ENCODE results near the gene LONRF3. TPM values are rescaled to one million over a fixed set of nuclear protein-coding genes. Genes with fewer than 3 reads are reported as not detected.

Gene LONRF3
- total RNA-seq, 1 experiment from 2014 or later = 6.3 TPM

DNA sequence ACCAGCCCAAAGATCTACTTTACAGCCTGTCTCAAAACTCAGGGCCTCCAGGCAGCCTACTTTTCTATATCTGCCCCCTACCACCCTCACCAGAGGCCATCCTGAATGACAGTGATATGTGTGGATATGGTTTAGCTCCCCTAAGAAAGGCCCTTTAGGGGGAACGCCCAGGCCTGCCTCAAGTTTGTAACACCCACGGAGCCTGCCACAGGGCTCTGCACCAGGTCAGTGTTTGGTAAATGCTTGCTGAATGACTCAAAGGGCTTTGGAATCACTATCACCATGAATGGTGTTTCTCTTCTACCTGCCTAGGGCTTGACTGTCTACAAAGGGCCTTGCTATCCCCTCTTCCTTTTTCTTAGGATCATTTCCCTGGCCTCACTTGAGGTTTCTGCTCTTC is 11.3 kb upstream of the LONRF3 start:
- Histone ChIP-seq H3K4me2 (ENCODE audit: low read depth, low read length, poor library complexity, severe bottlenecking) (no peak overlapping the region), H3K27me3 (ENCODE audit: low read length) (no peaks in the 10 kb centered on the region), H3K4me3 (ENCODE audit: low read length) (no peak overlapping the region), H4K20me1 (ENCODE audit: insufficient read depth, low read depth, low read length) (no peaks in the 10 kb centered on the region), H3K79me2 (ENCODE audit: low read length) (no peaks in the 10 kb centered on the region), H3K36me3 (ENCODE audit: insufficient read depth, low read length) (no peaks in the 10 kb centered on the region), H3K9me3 (ENCODE audit: low read length) (no peaks in the 10 kb centered on the region), H3K4me1 (ENCODE audit: low read length) (no peaks in the 10 kb centered on the region), H3K9ac (ENCODE audit: low read length) (no peak overlapping the region), H3K27ac (ENCODE audit: low read length) (no peak overlapping the region), H2AFZ (ENCODE audit: low read length) (no peak overlapping the region), H3K9me2 (replicated peaks; ENCODE audit: insufficient read depth, low read length) (no peaks in the 10 kb centered on the region)
- DNase-seq = no peak

DNA sequence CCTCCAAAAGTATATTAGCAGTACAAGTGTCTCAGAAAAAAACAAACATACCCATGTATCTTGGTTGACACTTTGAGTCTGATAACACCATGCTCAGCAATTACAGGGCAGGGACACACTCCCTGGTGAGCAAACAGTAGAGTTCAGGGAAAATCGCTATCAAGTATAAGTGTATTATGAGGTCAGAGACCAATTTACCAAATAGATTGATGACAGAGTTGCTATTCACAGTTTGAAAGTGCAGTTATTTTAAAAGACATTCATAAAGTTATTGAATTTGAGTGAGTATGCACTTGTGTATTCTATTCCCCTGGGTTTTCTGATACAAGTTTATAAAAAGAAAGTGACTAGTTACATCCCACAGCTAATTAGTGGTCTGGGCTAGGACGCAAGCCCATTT is 10.2 kb upstream of the LONRF3 start:
- no peak for DNase-seq
- Histone ChIP-seq H3K9ac (ENCODE audit: low read length) (no peak overlapping the region), H3K79me2 (ENCODE audit: low read length) (no peaks in the 10 kb centered on the region), H3K27me3 (ENCODE audit: low read length) (no peaks in the 10 kb centered on the region), H3K4me1 (ENCODE audit: low read length) (no peaks in the 10 kb centered on the region), H3K4me3 (ENCODE audit: low read length) (no peak overlapping the region), H3K4me2 (ENCODE audit: low read depth, low read length, poor library complexity, severe bottlenecking) (no peak overlapping the region), H4K20me1 (ENCODE audit: insufficient read depth, low read depth, low read length) (no peaks in the 10 kb centered on the region), H3K36me3 (ENCODE audit: insufficient read depth, low read length) (no peaks in the 10 kb centered on the region), H3K27ac (ENCODE audit: low read length) (no peak overlapping the region), H2AFZ (ENCODE audit: low read length) (no peak overlapping the region), H3K9me3 (ENCODE audit: low read length) (no peaks in the 10 kb centered on the region), H3K9me2 (replicated peaks; ENCODE audit: insufficient read depth, low read length) (no peaks in the 10 kb centered on the region)

DNA sequence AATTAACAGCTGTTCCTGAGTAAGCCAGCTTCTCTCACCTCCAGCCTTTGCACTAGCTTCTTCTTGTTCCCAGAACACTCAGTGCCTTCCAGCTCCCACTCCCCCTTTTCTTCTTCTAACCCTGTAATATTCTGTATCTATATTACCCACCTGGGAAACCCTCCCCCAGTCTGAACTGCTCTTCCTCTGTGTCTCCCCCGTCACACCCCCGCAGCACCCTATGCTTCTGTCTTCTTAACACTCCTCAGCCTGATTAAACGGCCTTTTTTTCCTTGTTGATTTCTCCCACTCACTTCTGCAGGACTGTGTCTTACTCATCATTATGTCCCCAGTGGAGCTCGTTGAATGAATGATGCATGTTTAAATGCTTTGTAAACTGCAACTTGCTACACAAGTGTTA is 9.0 kb upstream of the LONRF3 start:
- Histone ChIP-seq H3K27me3 (ENCODE audit: low read length) (no peaks in the 10 kb centered on the region), H4K20me1 (ENCODE audit: insufficient read depth, low read depth, low read length) (no peaks in the 10 kb centered on the region), H3K36me3 (ENCODE audit: insufficient read depth, low read length) (no peaks in the 10 kb centered on the region), H3K79me2 (ENCODE audit: low read length) (no peaks in the 10 kb centered on the region), H3K9me3 (ENCODE audit: low read length) (no peaks in the 10 kb centered on the region), H3K4me2 (ENCODE audit: low read depth, low read length, poor library complexity, severe bottlenecking) (no peak overlapping the region), H3K4me1 (ENCODE audit: low read length) (no peaks in the 10 kb centered on the region), H3K4me3 (ENCODE audit: low read length) (no peak overlapping the region), H3K9ac (ENCODE audit: low read length) (no peak overlapping the region), H3K9me2 (replicated peaks; ENCODE audit: insufficient read depth, low read length) (no peaks in the 10 kb centered on the region), H2AFZ (ENCODE audit: low read length) (no peak overlapping the region), H3K27ac (ENCODE audit: low read length) (no peak overlapping the region)
- no peak for DNase-seq

DNA sequence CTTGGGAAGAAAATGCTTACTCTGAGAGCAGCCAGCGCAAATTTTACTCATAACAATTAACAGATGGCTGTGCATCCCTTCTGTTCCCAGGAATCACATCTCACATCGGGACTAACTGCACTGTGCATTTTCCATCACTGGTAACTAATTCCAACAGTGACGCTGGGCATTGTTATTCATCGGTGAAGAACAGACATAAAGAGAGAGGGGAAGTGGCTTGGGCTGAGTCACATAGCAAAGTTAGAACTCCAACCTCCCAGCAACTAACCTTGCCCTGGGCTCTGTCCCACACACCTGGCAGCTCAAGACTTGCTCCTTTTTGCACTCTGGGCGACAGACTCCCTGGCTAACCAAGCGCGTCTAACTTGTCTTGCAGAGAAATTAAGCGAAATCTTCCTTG is 6.4 kb upstream of the LONRF3 start:
- H3K36me3 ChIP-seq (ENCODE audit: insufficient read depth, low read length) = no peaks in the 10 kb centered on the region
- no peak overlapping the region for H3K9ac ChIP-seq (ENCODE audit: low read length)
- H4K20me1 ChIP-seq (ENCODE audit: insufficient read depth, low read depth, low read length) = no peaks in the 10 kb centered on the region
- H3K27me3 ChIP-seq (ENCODE audit: low read length) = no peaks in the 10 kb centered on the region
- no peaks in the 10 kb centered on the region for H3K9me3 ChIP-seq (ENCODE audit: low read length)
- no peaks in the 10 kb centered on the region for H3K4me1 ChIP-seq (ENCODE audit: low read length)
- H2AFZ ChIP-seq (ENCODE audit: low read length) = no peak overlapping the region
- no peaks in the 10 kb centered on the region for H3K9me2 ChIP-seq (replicated peaks; ENCODE audit: insufficient read depth, low read length)
- H3K79me2 ChIP-seq (ENCODE audit: low read length) = no peaks in the 10 kb centered on the region
- no peak for DNase-seq
- no peak overlapping the region for H3K4me3 ChIP-seq (ENCODE audit: low read length)
- no peak overlapping the region for H3K27ac ChIP-seq (ENCODE audit: low read length)
- no peak overlapping the region for H3K4me2 ChIP-seq (ENCODE audit: low read depth, low read length, poor library complexity, severe bottlenecking)

DNA sequence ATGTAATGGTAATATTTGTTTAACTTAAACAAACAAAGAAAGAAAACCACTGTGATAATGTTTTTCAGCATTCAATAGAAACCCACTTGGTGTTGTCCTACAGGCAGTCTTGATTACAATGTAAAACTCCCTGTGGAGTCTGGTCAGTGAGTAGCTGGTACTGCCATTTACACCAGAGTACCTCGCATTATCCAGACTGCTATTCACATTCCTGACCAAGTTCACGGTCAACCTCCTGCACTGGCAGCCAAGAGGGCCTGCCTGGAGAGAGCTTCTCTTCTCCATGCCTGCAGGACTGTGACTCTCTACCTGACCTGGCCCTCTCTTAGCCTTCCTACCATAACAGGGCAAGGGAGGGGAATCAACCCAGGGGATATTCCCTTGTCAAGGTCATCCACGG is 2.9 kb upstream of the LONRF3 start:
- Histone ChIP-seq H3K4me1 (ENCODE audit: low read length) (peaks cover 7% of the 10 kb centered on the region), H4K20me1 (ENCODE audit: insufficient read depth, low read depth, low read length) (no peaks in the 10 kb centered on the region), H2AFZ (ENCODE audit: low read length) (no peak overlapping the region), H3K9ac (ENCODE audit: low read length) (no peak overlapping the region), H3K79me2 (ENCODE audit: low read length) (no peaks in the 10 kb centered on the region), H3K27me3 (ENCODE audit: low read length) (no peaks in the 10 kb centered on the region), H3K9me2 (replicated peaks; ENCODE audit: insufficient read depth, low read length) (no peaks in the 10 kb centered on the region), H3K36me3 (ENCODE audit: insufficient read depth, low read length) (no peaks in the 10 kb centered on the region), H3K4me3 (ENCODE audit: low read length) (no peak overlapping the region), H3K27ac (ENCODE audit: low read length) (no peak overlapping the region), H3K9me3 (ENCODE audit: low read length) (no peaks in the 10 kb centered on the region), H3K4me2 (ENCODE audit: low read depth, low read length, poor library complexity, severe bottlenecking) (no peak overlapping the region)
- DNase-seq = no peak

DNA sequence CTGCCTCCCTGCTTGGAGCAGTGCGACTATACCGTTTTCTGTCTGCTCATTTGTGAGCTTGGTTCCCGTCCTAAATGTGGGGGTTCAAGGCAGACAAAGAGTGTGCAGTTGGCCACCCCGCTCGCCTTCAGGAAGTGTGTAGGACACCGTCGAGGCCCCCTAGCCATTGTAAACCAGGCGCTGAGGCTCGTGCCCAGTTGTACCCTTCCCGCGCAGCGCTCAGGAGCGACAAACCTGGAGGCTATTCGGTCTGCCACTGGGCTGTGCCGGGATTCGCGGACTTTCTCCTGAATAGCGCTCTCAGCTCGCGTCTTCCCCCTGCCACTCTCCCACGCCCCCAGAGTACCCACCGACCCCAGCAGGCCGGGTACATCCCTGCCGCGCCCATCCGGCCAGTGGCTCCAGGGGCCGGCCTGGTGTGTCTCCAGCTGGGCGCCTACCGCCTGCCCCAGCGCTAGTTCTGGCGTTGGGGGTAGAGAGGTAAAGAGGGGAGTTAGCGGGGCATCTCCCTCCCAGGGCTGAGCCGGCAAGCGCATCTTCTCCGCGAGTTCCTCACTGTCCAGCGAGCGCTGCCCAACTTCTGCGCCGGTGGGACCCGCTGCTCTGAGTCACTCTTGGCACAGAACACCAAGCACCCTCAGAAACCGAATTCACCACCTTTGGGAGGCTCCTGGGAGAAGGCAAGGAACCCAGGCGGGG is 880 bp upstream of the LONRF3 start:
- Histone ChIP-seq H3K9me3 (ENCODE audit: low read length) (no peaks in the 10 kb centered on the region), H3K27me3 (ENCODE audit: low read length) (no peaks in the 10 kb centered on the region), H4K20me1 (ENCODE audit: insufficient read depth, low read depth, low read length) (no peaks in the 10 kb centered on the region), H3K4me2 (ENCODE audit: low read depth, low read length, poor library complexity, severe bottlenecking) (no peak overlapping the region), H3K9me2 (replicated peaks; ENCODE audit: insufficient read depth, low read length) (no peaks in the 10 kb centered on the region), H3K4me3 (ENCODE audit: low read length) (no peak overlapping the region), H3K27ac (ENCODE audit: low read length) (no peak overlapping the region), H3K4me1 (ENCODE audit: low read length) (peaks cover 18% of the 10 kb centered on the region), H3K9ac (ENCODE audit: low read length) (no peak overlapping the region), H3K36me3 (ENCODE audit: insufficient read depth, low read length) (no peaks in the 10 kb centered on the region), H2AFZ (ENCODE audit: low read length) (no peak overlapping the region), H3K79me2 (ENCODE audit: low read length) (no peaks in the 10 kb centered on the region)
- no peak for DNase-seq

DNA sequence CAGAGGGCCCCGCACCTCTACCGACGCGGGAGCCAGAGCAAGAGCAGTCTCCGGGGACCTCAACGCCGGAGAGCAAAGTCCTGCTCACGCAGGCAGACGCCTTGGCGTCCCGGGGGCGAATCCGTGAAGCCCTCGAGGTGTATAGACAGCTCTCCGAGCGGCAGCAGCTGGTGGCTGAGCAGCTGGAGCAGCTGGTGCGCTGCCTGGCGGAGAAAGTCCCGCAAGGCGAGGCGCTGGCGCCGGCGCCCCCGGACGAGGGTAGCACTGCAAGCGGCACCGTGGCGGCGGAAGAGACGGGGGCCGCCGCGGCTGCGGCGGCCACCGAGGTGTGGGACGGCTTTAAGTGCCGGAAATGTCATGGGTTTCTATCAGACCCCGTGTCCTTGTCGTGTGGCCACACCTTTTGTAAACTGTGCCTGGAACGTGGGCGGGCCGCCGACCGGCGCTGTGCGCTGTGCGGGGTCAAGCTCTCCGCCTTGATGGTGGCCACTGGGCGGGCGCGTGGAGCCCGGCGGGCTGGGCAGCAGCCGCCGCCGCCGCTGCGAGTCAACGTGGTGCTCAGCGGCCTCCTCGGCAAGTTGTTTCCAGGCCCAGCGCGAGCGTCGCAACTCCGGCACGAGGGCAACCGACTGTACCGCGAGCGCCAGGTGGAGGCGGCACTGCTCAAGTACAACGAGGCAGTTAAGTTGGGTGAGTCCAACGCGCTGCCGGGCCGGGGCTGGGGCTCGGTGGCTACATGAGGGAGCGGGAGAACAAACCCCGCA is 672 bp downstream of the LONRF3 start:
- H3K4me3 ChIP-seq (ENCODE audit: low read length) = no peak overlapping the region
- no peaks in the 10 kb centered on the region for H3K36me3 ChIP-seq (ENCODE audit: insufficient read depth, low read length)
- H3K27ac ChIP-seq (ENCODE audit: low read length) = no peak overlapping the region
- H3K9ac ChIP-seq (ENCODE audit: low read length) = no peak overlapping the region
- no peak overlapping the region for H3K4me2 ChIP-seq (ENCODE audit: low read depth, low read length, poor library complexity, severe bottlenecking)
- H3K9me2 ChIP-seq (replicated peaks; ENCODE audit: insufficient read depth, low read length) = no peaks in the 10 kb centered on the region
- H3K79me2 ChIP-seq (ENCODE audit: low read length) = no peaks in the 10 kb centered on the region
- DNase-seq = no peak
- peaks cover 22% of the 10 kb centered on the region for H3K4me1 ChIP-seq (ENCODE audit: low read length)
- H4K20me1 ChIP-seq (ENCODE audit: insufficient read depth, low read depth, low read length) = no peaks in the 10 kb centered on the region
- no peak overlapping the region for H2AFZ ChIP-seq (ENCODE audit: low read length)
- H3K9me3 ChIP-seq (ENCODE audit: low read length) = no peaks in the 10 kb centered on the region
- no peaks in the 10 kb centered on the region for H3K27me3 ChIP-seq (ENCODE audit: low read length)

DNA sequence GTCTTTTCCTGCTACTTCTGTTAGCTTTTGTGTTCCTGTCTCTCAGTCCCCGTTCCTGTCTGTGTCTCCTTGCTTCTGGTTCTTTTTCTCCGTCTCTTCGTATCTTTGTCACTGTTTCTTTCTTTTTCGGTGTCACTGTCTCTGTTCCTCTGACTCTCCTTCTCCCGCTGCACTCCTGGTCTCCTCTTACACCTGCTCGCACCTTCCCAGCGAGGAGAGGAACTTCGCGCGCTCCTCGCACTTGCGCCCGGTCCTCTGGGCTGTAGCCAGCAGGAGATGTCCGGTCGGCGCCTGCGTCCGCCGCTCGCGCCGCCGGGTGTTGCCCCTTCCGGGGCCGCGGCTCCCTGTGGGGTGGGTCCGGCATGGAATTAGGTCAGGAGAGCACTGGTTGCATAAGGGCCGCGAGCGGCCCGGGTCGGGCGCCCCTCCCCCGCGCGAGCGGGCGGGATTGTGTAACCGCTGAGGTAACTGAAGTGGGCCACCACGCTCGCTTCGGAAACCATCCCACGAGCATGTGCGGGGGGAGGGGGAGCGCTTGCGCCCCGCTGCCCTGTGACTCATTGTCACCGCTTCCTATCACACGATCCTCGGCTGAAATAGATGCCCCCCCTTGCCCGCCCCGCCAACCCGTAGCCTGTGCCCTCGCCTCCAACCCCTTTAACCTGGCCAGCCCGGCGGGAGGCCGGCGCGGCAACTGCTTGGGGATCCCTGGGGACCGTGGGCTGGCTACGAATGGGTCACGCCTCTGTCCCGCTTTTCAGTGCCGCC is 1.6 kb downstream of the LONRF3 start:
- no peaks in the 10 kb centered on the region for H3K79me2 ChIP-seq (ENCODE audit: low read length)

More for the DNA sequence above, 1.6 kb downstream of the LONRF3 start:
- Histone ChIP-seq H3K27me3 (ENCODE audit: low read length) (no peaks in the 10 kb centered on the region), H3K9me3 (ENCODE audit: low read length) (no peaks in the 10 kb centered on the region), H3K4me3 (ENCODE audit: low read length) (peak overlapping the region; percentile 58; the same call in 1 of the 2 replicates), H3K4me1 (ENCODE audit: low read length) (peaks cover 30% of the 10 kb centered on the region), H2AFZ (ENCODE audit: low read length) (no peak overlapping the region), H3K4me2 (ENCODE audit: low read depth, low read length, poor library complexity, severe bottlenecking) (peak overlapping the region; percentile 62), H3K9me2 (replicated peaks; ENCODE audit: insufficient read depth, low read length) (no peaks in the 10 kb centered on the region), H3K36me3 (ENCODE audit: insufficient read depth, low read length) (no peaks in the 10 kb centered on the region), H4K20me1 (ENCODE audit: insufficient read depth, low read depth, low read length) (no peaks in the 10 kb centered on the region), H3K27ac (ENCODE audit: low read length) (no peak overlapping the region), H3K9ac (ENCODE audit: low read length) (peak overlapping the region; percentile 37)
- DNase-seq = no peak

All from Karpas-422 (cell line).